HEK293 (cell line): ENCODE results near the gene ARHGAP15.

Experiments
- CTCF ChIA-PET: fragments of 350-600 bp; formaldehyde crosslinking; extraction: SDS; loops from one replicate; lab custom pipeline; 2021; ENCODE audit warnings: antibody characterized with exemption; lab: Yijun Ruan, JAX
- POLR2A ChIA-PET: fragments of 300-600 bp; formaldehyde crosslinking; extraction: SDS; loops from one replicate; lab custom pipeline; 2020; ENCODE audit warnings: antibody characterized with exemption, inconsistent platforms; lab: Yijun Ruan, JAX
- H3K27ac ChIP-seq: fragments of 200-500 bp; sonication (Bioruptor generic); 2 replicates; pipeline ENCODE4 v1.5.1; 2014; ENCODE audit warnings: low read depth, low read length, control low read depth, inconsistent platforms; ENCODE audit errors: extremely low read depth
- H3K36me3 ChIP-seq, 2 experiments: fragments of 200-500 bp in 1 of 2; sonication (Bioruptor generic) in 1 of 2; 1 replicate in 1 of 2; 2 replicates in 1 of 2; pipeline ENCODE4 v1.5.1; 2014 to 2017; ENCODE audit warnings: inconsistent platforms in 2 of 2, low read length in 2 of 2; ENCODE audit not compliant: control insufficient read depth in 2 of 2, insufficient read depth in 1 of 2
- H3K4me1 ChIP-seq: fragments of 200-500 bp; sonication (Bioruptor generic); 2 replicates; pipeline ENCODE4 v1.5.1; 2014; ENCODE audit warnings: mild to moderate bottlenecking, low read length, inconsistent platforms; ENCODE audit not compliant: control insufficient read depth, insufficient read depth
- H3K4me3 ChIP-seq: 2 replicates; pipeline ENCODE4 v1.5.1; 2011; ENCODE audit warnings: low read depth, mild to moderate bottlenecking, control low read depth, low read length, moderate library complexity
- H3K9me3 ChIP-seq: fragments of 200-500 bp; sonication (Bioruptor generic); 2 replicates; pipeline ENCODE4 v1.5.1; 2014; ENCODE audit warnings: low read depth, low read length, inconsistent platforms; ENCODE audit not compliant: control insufficient read depth, insufficient read depth
- CTCF ChIP-seq: fragments of 450-650 bp; formaldehyde crosslinking; IDR thresholded peaks from 2 replicates; pipeline ENCODE4 v1.5.1; 2016; ENCODE audit warnings: missing biosample characterization, missing genetic modification characterization
- MZF1 ChIP-seq: fragments of 450-650 bp; formaldehyde crosslinking; IDR thresholded peaks from 2 replicates; pipeline ENCODE4 v1.5.1; 2017; ENCODE audit warnings: missing biosample characterization, missing genetic modification characterization, borderline replicate concordance
- PRDM1 ChIP-seq: fragments of 450-650 bp; formaldehyde crosslinking; IDR thresholded peaks from 2 replicates; pipeline ENCODE4; 2016; ENCODE audit warnings: missing biosample characterization, missing genetic modification characterization
- YY2 ChIP-seq: fragments of 450-650 bp; formaldehyde crosslinking; IDR thresholded peaks from 2 replicates; pipeline ENCODE4 v1.5.1; 2016; ENCODE audit warnings: missing biosample characterization, missing genetic modification characterization
- ZBTB26 ChIP-seq: fragments of 450-650 bp; formaldehyde crosslinking; optimal IDR thresholded peaks from 2 replicates; pipeline ENCODE3; 2016; ENCODE audit warnings: missing biosample characterization, mild to moderate bottlenecking, missing genetic modification characterization
- ZNF114 ChIP-seq: fragments of 450-650 bp; formaldehyde crosslinking; IDR thresholded peaks from 2 replicates; pipeline ENCODE4 v1.5.0; 2017; ENCODE audit warnings: missing biosample characterization, missing genetic modification characterization
- ZNF24 ChIP-seq: fragments of 450-650 bp; formaldehyde crosslinking; IDR thresholded peaks from 2 replicates; pipeline ENCODE4 v1.5.1; 2016; ENCODE audit warnings: missing biosample characterization, missing genetic modification characterization
- ZNF335 ChIP-seq: fragments of 450-650 bp; formaldehyde crosslinking; conservative IDR thresholded peaks from 2 replicates; pipeline ENCODE4 v1.5.1; 2016; ENCODE audit warnings: missing biosample characterization, missing genetic modification characterization
- ZNF558 ChIP-seq: fragments of 450-650 bp; formaldehyde crosslinking; IDR thresholded peaks from 2 replicates; pipeline ENCODE4 v1.5.1; 2016; ENCODE audit warnings: missing biosample characterization, missing genetic modification characterization
- ZNF658 ChIP-seq: fragments of 450-650 bp; formaldehyde crosslinking; IDR thresholded peaks from 2 replicates; pipeline ENCODE4; 2016; ENCODE audit warnings: missing biosample characterization, missing genetic modification characterization
- TF ChIP-seq, protein P1 (sequence below): fragments of 450-650 bp; formaldehyde crosslinking; IDR thresholded peaks from 2 replicates; pipeline ENCODE4 v1.5.1; 2016; ENCODE audit warnings: missing biosample characterization, missing genetic modification characterization, borderline replicate concordance
- TF ChIP-seq, protein P2 (sequence below): fragments of 450-650 bp; formaldehyde crosslinking; IDR thresholded peaks from 2 replicates; pipeline ENCODE4 v1.5.1; 2016; ENCODE audit warnings: missing biosample characterization, missing genetic modification characterization

Gene ARHGAP15

GRCh38 chr2:143280097-143280757 lies 151.0 kb downstream of the ARHGAP15 start:
- H3K27ac ChIP-seq: no peak overlapping the region
- ChIA-PET CTCF (interaction anchor here (0.6 to 2.2 kb wide), 5 partner anchors 21 to 943 kb away, joined by 3 to 8 read pairs (median 3); no protein-coding TSS in a partner anchor), POLR2A (no interaction called here)
- TF ChIP-seq ZNF114: no peak
- no peaks in the 10 kb centered on the region for H3K9me3 ChIP-seq
- H3K36me3 ChIP-seq: no peaks in the 10 kb centered on the region
- H3K4me3 ChIP-seq: no peak overlapping the region
- H3K4me1 ChIP-seq: no peaks in the 10 kb centered on the region

DNA sequence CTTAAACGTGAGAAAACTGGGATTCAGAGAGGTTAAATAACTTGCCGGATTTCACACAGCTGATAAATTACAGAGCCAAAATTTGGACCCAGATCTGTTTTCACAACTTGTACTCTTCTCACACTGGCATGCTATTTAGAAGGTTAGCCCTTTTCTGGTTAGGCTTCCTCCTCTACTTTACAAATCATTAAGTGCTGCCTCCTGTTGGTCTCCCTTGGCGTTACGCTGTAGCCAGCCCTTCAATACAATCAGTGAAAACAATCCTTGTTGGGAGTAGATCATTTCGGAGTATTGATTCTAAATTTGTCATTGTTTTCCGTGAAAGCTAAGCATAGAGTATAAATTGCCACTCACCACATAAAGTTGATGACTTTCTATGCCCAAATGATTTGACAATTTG lies 153.5 kb downstream of the ARHGAP15 start:
- Histone ChIP-seq H3K36me3 (no peaks in the 10 kb centered on the region), H3K4me1 (no peaks in the 10 kb centered on the region), H3K27ac (no peak overlapping the region), H3K4me3 (no peak overlapping the region), H3K9me3 (no peaks in the 10 kb centered on the region)
- ChIA-PET POLR2A (no interaction called here), CTCF (interaction anchor here (0.6 to 1.9 kb wide), 3 partner anchors 111 to 416 kb away, joined by 3 to 6 read pairs (median 3); no protein-coding TSS in a partner anchor)
- TF ChIP-seq ZNF658 (no peak), ZBTB26 (tag by site-specific recombination) (no peak), ZNF558 (tag by site-specific recombination) (no peak), ZNF24 (tag by site-specific recombination) (no peak), YY2 (tag by site-specific recombination) (no peak), MZF1 (tag by site-specific recombination) (no peak)

DNA sequence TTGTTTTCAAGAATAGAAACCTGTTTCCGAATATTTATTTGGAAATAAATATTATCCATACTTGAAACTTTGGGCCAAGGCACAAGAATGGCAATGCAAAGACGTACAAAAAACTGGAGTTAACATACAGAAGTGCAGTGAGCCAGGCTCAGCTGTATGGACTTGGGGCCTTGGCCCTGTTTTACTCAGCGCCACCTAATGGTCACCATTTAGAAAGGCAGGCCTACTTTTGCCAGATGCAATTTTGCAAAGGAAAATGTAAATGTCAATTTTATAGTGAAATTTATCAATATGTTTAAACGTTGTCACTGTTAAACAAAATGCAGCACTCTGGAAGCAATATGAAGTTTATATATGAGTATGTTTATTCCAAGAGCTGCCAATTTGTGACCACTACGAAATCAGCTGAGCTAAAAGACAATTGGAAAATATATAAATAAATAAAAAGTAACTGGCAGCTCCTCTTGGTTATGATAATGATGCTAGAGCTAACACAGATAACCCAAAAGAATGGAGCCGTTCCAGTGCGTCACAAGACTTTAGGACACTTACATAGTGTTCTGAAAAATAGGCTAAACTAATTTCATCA lies 155.0 kb downstream of the ARHGAP15 start:
- CTCF ChIA-PET: interaction anchor here (0.7 to 1.9 kb wide), 22 partner anchors 9 to 1034 kb away, joined by 3 to 16 read pairs (median 4); no protein-coding TSS in a partner anchor
- no peaks in the 10 kb centered on the region for H3K36me3 ChIP-seq
- TF ChIP-seq, protein P1, sequence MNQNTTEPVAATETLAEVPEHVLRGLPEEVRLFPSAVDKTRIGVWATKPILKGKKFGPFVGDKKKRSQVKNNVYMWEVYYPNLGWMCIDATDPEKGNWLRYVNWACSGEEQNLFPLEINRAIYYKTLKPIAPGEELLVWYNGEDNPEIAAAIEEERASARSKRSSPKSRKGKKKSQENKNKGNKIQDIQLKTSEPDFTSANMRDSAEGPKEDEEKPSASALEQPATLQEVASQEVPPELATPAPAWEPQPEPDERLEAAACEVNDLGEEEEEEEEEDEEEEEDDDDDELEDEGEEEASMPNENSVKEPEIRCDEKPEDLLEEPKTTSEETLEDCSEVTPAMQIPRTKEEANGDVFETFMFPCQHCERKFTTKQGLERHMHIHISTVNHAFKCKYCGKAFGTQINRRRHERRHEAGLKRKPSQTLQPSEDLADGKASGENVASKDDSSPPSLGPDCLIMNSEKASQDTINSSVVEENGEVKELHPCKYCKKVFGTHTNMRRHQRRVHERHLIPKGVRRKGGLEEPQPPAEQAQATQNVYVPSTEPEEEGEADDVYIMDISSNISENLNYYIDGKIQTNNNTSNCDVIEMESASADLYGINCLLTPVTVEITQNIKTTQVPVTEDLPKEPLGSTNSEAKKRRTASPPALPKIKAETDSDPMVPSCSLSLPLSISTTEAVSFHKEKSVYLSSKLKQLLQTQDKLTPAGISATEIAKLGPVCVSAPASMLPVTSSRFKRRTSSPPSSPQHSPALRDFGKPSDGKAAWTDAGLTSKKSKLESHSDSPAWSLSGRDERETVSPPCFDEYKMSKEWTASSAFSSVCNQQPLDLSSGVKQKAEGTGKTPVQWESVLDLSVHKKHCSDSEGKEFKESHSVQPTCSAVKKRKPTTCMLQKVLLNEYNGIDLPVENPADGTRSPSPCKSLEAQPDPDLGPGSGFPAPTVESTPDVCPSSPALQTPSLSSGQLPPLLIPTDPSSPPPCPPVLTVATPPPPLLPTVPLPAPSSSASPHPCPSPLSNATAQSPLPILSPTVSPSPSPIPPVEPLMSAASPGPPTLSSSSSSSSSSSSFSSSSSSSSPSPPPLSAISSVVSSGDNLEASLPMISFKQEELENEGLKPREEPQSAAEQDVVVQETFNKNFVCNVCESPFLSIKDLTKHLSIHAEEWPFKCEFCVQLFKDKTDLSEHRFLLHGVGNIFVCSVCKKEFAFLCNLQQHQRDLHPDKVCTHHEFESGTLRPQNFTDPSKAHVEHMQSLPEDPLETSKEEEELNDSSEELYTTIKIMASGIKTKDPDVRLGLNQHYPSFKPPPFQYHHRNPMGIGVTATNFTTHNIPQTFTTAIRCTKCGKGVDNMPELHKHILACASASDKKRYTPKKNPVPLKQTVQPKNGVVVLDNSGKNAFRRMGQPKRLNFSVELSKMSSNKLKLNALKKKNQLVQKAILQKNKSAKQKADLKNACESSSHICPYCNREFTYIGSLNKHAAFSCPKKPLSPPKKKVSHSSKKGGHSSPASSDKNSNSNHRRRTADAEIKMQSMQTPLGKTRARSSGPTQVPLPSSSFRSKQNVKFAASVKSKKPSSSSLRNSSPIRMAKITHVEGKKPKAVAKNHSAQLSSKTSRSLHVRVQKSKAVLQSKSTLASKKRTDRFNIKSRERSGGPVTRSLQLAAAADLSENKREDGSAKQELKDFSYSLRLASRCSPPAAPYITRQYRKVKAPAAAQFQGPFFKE (tag by site-specific recombination): no peak
- TF ChIP-seq ZNF335: 0 out of 2 replicates have a peak, but pooled peaks have one; percentile 25
- TF ChIP-seq, protein P2, sequence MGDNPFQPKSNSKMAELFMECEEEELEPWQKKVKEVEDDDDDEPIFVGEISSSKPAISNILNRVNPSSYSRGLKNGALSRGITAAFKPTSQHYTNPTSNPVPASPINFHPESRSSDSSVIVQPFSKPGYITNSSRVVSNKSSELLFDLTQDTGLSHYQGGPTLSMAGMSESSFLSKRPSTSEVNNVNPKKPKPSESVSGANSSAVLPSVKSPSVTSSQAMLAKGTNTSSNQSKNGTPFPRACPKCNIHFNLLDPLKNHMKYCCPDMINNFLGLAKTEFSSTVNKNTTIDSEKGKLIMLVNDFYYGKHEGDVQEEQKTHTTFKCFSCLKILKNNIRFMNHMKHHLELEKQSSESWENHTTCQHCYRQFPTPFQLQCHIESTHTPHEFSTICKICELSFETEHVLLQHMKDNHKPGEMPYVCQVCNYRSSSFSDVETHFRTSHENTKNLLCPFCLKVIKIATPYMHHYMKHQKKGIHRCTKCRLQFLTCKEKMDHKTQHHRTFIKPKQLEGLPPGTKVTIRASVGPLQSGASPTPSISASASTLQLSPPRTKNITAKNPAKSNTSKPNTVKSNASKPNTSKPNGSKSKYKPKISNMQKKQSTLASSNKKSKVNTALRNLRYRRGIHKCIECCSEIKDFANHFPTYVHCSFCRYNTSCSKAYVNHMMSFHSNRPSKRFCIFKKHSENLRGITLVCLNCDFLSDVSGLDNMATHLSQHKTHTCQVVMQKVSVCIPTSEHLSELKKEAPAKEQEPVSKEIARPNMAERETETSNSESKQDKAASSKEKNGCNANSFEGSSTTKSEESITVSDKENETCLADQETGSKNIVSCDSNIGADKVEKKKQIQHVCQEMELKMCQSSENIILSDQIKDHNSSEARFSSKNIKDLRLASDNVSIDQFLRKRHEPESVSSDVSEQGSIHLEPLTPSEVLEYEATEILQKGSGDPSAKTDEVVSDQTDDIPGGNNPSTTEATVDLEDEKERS (tag by site-specific recombination): no peak
- TF ChIP-seq PRDM1 (tag by site-specific recombination): 0 out of 2 replicates have a peak, but pooled peaks have one; percentile 17
- peak; percentile 29; the same call in 1 of the 2 replicates for TF ChIP-seq CTCF (tag by site-specific recombination)
- TF ChIP-seq, all 188 proteins: peak for 3
- POLR2A ChIA-PET: no interaction called here
- Histone ChIP-seq H3K4me1 (no peaks in the 10 kb centered on the region), H3K4me3 (no peak overlapping the region), H3K9me3 (no peaks in the 10 kb centered on the region), H3K27ac (no peak overlapping the region)
